ENCODE measurements around the gene EPDR1. TPM values are rescaled to one million over a fixed set of nuclear protein-coding genes. Genes with fewer than 3 reads are reported as not detected.

EPDR1 gene
- polyA plus RNA-seq, 1 donor from 2014 or later: 1.7 TPM

GRCh38 chr7:37899712-37900247 is 20.7 kb upstream of the EPDR1 start:
- no peak overlapping the region for H3K4me2 ChIP-seq (ENCODE audit: low read length)
- H3K36me3 ChIP-seq (ENCODE audit: insufficient read depth, low read length): no peaks in the 10 kb centered on the region
- H3K9me3 ChIP-seq (ENCODE audit: low read length): no peaks in the 10 kb centered on the region
- no peak overlapping the region for H2AFZ ChIP-seq (ENCODE audit: low read depth, low read length)
- no peaks in the 10 kb centered on the region for H3K79me2 ChIP-seq (replicated peaks; ENCODE audit: insufficient read depth, low read length)
- H3K9ac ChIP-seq (ENCODE audit: low read length): no peak overlapping the region
- TF ChIP-seq TAF1 (IDR thresholded peaks at IDR 0.05; ENCODE audit: low read depth): no peak
- no peak for TF ChIP-seq RAD21 (conservative IDR thresholded peaks at IDR 0.05)
- TF ChIP-seq CTCF (IDR thresholded peaks at IDR 0.05; ENCODE audit: poor library complexity, severe bottlenecking): no peak
- no peak for TF ChIP-seq MXI1 (conservative IDR thresholded peaks at IDR 0.05; ENCODE audit: poor library complexity, severe bottlenecking)
- no peak for TF ChIP-seq SMC3 (conservative IDR thresholded peaks at IDR 0.05; ENCODE audit: poor library complexity)
- TF ChIP-seq EP300 (conservative IDR thresholded peaks at IDR 0.05; ENCODE audit: poor library complexity, severe bottlenecking): no peak
- no peak for TF ChIP-seq REST (IDR thresholded peaks at IDR 0.05; ENCODE audit: borderline replicate concordance)
- TF ChIP-seq EZH2 (IDR thresholded peaks at IDR 0.05; ENCODE audit: borderline replicate concordance, insufficient read depth, low read length, poor library complexity, severe bottlenecking): no peak
- TF ChIP-seq POLR2AphosphoS5 (IDR thresholded peaks at IDR 0.05): no peak
- H3K27ac ChIP-seq (ENCODE audit: low read length): no peak overlapping the region
- H3F3A ChIP-seq (ENCODE audit: insufficient read depth, low read length, poor library complexity, severe bottlenecking): no peaks in the 10 kb centered on the region
- H3K27me3 ChIP-seq (ENCODE audit: insufficient read depth, low read depth, low read length): no peaks in the 10 kb centered on the region
- H3K4me3 ChIP-seq (ENCODE audit: low read length): no peak overlapping the region
- H3K9me2 ChIP-seq (ENCODE audit: insufficient read depth, low read length): no peaks in the 10 kb centered on the region
- H4K20me1 ChIP-seq (ENCODE audit: insufficient read depth): no peaks in the 10 kb centered on the region

- H3K4me3 ChIP-seq (ENCODE audit: low read length): no peak overlapping the region
- TF ChIP-seq CTCF (IDR thresholded peaks at IDR 0.05; ENCODE audit: poor library complexity, severe bottlenecking) (peak; percentile 80), MXI1 (conservative IDR thresholded peaks at IDR 0.05; ENCODE audit: poor library complexity, severe bottlenecking) (no peak), EP300 (conservative IDR thresholded peaks at IDR 0.05; ENCODE audit: poor library complexity, severe bottlenecking) (no peak), TAF1 (IDR thresholded peaks at IDR 0.05; ENCODE audit: low read depth) (no peak), EZH2 (IDR thresholded peaks at IDR 0.05; ENCODE audit: borderline replicate concordance, insufficient read depth, low read length, poor library complexity, severe bottlenecking) (no peak), POLR2AphosphoS5 (IDR thresholded peaks at IDR 0.05) (no peak), RAD21 (conservative IDR thresholded peaks at IDR 0.05) (peak; percentile 80), SMC3 (conservative IDR thresholded peaks at IDR 0.05; ENCODE audit: poor library complexity) (peak; percentile 82), REST (IDR thresholded peaks at IDR 0.05; ENCODE audit: borderline replicate concordance) (no peak)
- no peak overlapping the region for H3K4me2 ChIP-seq (ENCODE audit: low read length)
- H3K9me3 ChIP-seq (ENCODE audit: low read length): no peaks in the 10 kb centered on the region
- no peak overlapping the region for H3K9ac ChIP-seq (ENCODE audit: low read length)
- no peaks in the 10 kb centered on the region for H3K9me2 ChIP-seq (ENCODE audit: insufficient read depth, low read length)
- H3K36me3 ChIP-seq (ENCODE audit: insufficient read depth, low read length): no peaks in the 10 kb centered on the region
- H3K27me3 ChIP-seq (ENCODE audit: insufficient read depth, low read depth, low read length): no peaks in the 10 kb centered on the region
- H2AFZ ChIP-seq (ENCODE audit: low read depth, low read length): no peak overlapping the region
- H3K27ac ChIP-seq (ENCODE audit: low read length): no peak overlapping the region
- no peaks in the 10 kb centered on the region for H3F3A ChIP-seq (ENCODE audit: insufficient read depth, low read length, poor library complexity, severe bottlenecking)
- no peaks in the 10 kb centered on the region for H3K79me2 ChIP-seq (replicated peaks; ENCODE audit: insufficient read depth, low read length)
- H4K20me1 ChIP-seq (ENCODE audit: insufficient read depth): no peaks in the 10 kb centered on the region
Measured at GRCh38 chr7:37901236-37901827, 19.1 kb upstream of the EPDR1 start.

Measured in neural cell (in vitro differentiated cells).